DLD1 (cell line): Measurements from ENCODE around the gene NCAM1.

ENCODE experiments used
- in situ Hi-C: cut with HindIII; loops from 2 replicates; pipeline ENCODE4 v1.10.0; 2017; ENCODE audit warnings: low sequenced_read_pairs

Gene NCAM1

GRCh38 chr11:113163291-113164030 is 202.2 kb downstream of the NCAM1 start:
- in situ Hi-C loops, result no loop called here

- in situ Hi-C loops, result no loop called here
Observed at GRCh38 chr11:113166280-113166679, 205.1 kb downstream of the NCAM1 start.

GRCh38 chr11:113167599-113167998 is 206.4 kb downstream of the NCAM1 start:
- in situ Hi-C loops, result no loop called here

GRCh38 chr11:113168354-113169342 is 207.4 kb downstream of the NCAM1 start:
- in situ Hi-C loops, result no loop called here

GRCh38 chr11:113172382-113172951 is 211.2 kb downstream of the NCAM1 start:
- in situ Hi-C loops, result no loop called here

- in situ Hi-C loops, result no loop called here
Observed at GRCh38 chr11:113173126-113173525, 211.9 kb downstream of the NCAM1 start.

GRCh38 chr11:113174882-113175281 is 213.7 kb downstream of the NCAM1 start:
- in situ Hi-C loops, result no loop called here

- in situ Hi-C loops, result no loop called here
Observed at GRCh38 chr11:113176599-113177360, 215.6 kb downstream of the NCAM1 start.

GRCh38 chr11:113177671-113178070 is 216.5 kb downstream of the NCAM1 start:
- in situ Hi-C loops, result no loop called here

- in situ Hi-C loops, result no loop called here
Observed at GRCh38 chr11:113178381-113179070, 217.3 kb downstream of the NCAM1 start.

GRCh38 chr11:113179181-113179704 is 218.0 kb downstream of the NCAM1 start:
- in situ Hi-C loops, result no loop called here

GRCh38 chr11:113181094-113181493 is 219.9 kb downstream of the NCAM1 start:
- in situ Hi-C loops, result no loop called here

- in situ Hi-C loops, result no loop called here
Observed at GRCh38 chr11:113182288-113182687, 221.1 kb downstream of the NCAM1 start.

- in situ Hi-C loops, result no loop called here
Observed at GRCh38 chr11:113184498-113184897, 223.3 kb downstream of the NCAM1 start.

- in situ Hi-C loops, result no loop called here
Observed at GRCh38 chr11:113188371-113188834, 227.2 kb downstream of the NCAM1 start.

GRCh38 chr11:113189909-113190667 is 228.9 kb downstream of the NCAM1 start:
- in situ Hi-C loops, result no loop called here

GRCh38 chr11:113192121-113192925 is 231.1 kb downstream of the NCAM1 start:
- in situ Hi-C loops, result no loop called here

- in situ Hi-C loops, result no loop called here
Observed at GRCh38 chr11:113193016-113193415, 231.8 kb downstream of the NCAM1 start.
